Activated CD4-positive, alpha-beta memory T cell treated with anti-CD3 and anti-CD28 coated beads for 36 hours (primary cell): ENCODE results near the gene MYO15B. TPM values are rescaled to one million over a fixed set of nuclear protein-coding genes. Genes with fewer than 3 reads are reported as not detected.
"Not testable (repeated sequence)": the region's sequence is repeated elsewhere in the genome, so short reads cannot be mapped to it uniquely, and the experiment has no call there.

Source experiments
- CTCF ChIA-PET: fragments of 350-600 bp; sonication (Branson Sonifier 250); formaldehyde crosslinking; loops from one replicate; lab custom pipeline; 2021; ENCODE audit warnings: antibody characterized with exemption, inconsistent platforms; lab: Charles Lee
- POLR2A ChIA-PET: fragments of 350-600 bp; sonication (Branson Sonifier 250); formaldehyde crosslinking; loops from one replicate; lab custom pipeline; 2021; ENCODE audit warnings: antibody characterized with exemption; lab: Charles Lee
- DNase-seq: peaks from one replicate; pipeline ENCODE4 v3.0.0-alpha.2; 2020
- H3K27ac Mint-ChIP-seq: one replicate; pipeline ENCODE4 v1.8.0; 2021; ENCODE audit warnings: mixed read lengths
- H3K27me3 Mint-ChIP-seq: one replicate; pipeline ENCODE4 v1.8.0; 2021; ENCODE audit warnings: mixed read lengths
- H3K36me3 Mint-ChIP-seq: one replicate; pipeline ENCODE4 v1.8.0; 2021; ENCODE audit warnings: mixed read lengths
- H3K4me1 Mint-ChIP-seq: one replicate; pipeline ENCODE4 v1.8.0; 2021; ENCODE audit warnings: low read depth, mixed read lengths
- H3K4me3 Mint-ChIP-seq: one replicate; pipeline ENCODE4 v1.8.0; 2021; ENCODE audit warnings: mild to moderate bottlenecking, mixed read lengths
- H3K9me3 Mint-ChIP-seq: one replicate; pipeline ENCODE4 v1.8.0; 2021; ENCODE audit warnings: mixed read lengths
- intact Hi-C: fragments of 100-400 bp; cut with micrococcal nuclease; formaldehyde crosslinking; loops from one replicate; pipeline ENCODE4 v1.15.1; 2023
- total RNA-seq, 2 experiments: library from RNA; stranded (reverse); gene quantifications; one replicate each; pipeline ENCODE4 v1.2.3, GENCODE V29; 2021

Gene MYO15B
- total RNA-seq, 2 experiments from 2014 or later, result 16.8 to 20.5 TPM

- peak; percentile 98 for DNase-seq
- Mint-ChIP-seq H3K36me3 (no peaks in the 10 kb centered on the region), H3K27ac (no peak overlapping the region), H3K27me3 (no peaks in the 10 kb centered on the region), H3K9me3 (no peaks in the 10 kb centered on the region), H3K4me1 (no peaks in the 10 kb centered on the region), H3K4me3 (peak overlapping the region; percentile 69)
- intact Hi-C loops, result loop anchor here (1.0 kb wide), 2 partner anchors 72 to 163 kb away; no protein-coding TSS in a partner anchor
- ChIA-PET POLR2A (interaction anchor here (1.0 to 1.3 kb wide), 3 partner anchors 133 to 300 kb away, joined by 3 to 4 read pairs (median 3); partner anchors contain the start of genes SLC25A19 and TMEM94), CTCF (interaction anchor here (0.9 to 4.0 kb wide), 6 partner anchors 9 to 164 kb away, joined by 3 to 20 read pairs (median 3); partner anchors contain the start of gene TSEN54)
Measured at GRCh38 chr17:75589012-75589918, 1.7 kb downstream of the MYO15B start.

- intact Hi-C loops, result loop anchor here (1.0 kb wide), 2 partner anchors 73 to 164 kb away; no protein-coding TSS in a partner anchor
- no peaks in the 10 kb centered on the region for H3K36me3 Mint-ChIP-seq
- no peak for DNase-seq
- ChIA-PET POLR2A (interaction anchor here (0.7 kb wide), 1 partner anchor 40 kb away, joined by 3 read pairs; no protein-coding TSS in a partner anchor), CTCF (interaction anchor here (1.0 to 4.0 kb wide), 4 partner anchors 10 to 73 kb away, joined by 3 to 20 read pairs (median 6); partner anchors contain the start of gene TSEN54)
- H3K27me3 Mint-ChIP-seq, result no peaks in the 10 kb centered on the region
- no peaks in the 10 kb centered on the region for H3K9me3 Mint-ChIP-seq
- H3K4me1 Mint-ChIP-seq, result no peaks in the 10 kb centered on the region
- no peak overlapping the region for H3K4me3 Mint-ChIP-seq
- H3K27ac Mint-ChIP-seq, result no peak overlapping the region
Measured at GRCh38 chr17:75589919-75590303, 2.3 kb downstream of the MYO15B start.

GRCh38 chr17:75590314-75590761 lies 2.7 kb downstream of the MYO15B start:
- no peak for DNase-seq
- POLR2A ChIA-PET, result interaction anchor here (0.5 to 0.7 kb wide), 2 partner anchors 39 to 390 kb away, joined by 3 read pairs; no protein-coding TSS in a partner anchor
- no peaks in the 10 kb centered on the region for H3K4me1 Mint-ChIP-seq
- no peak overlapping the region for H3K4me3 Mint-ChIP-seq
- CTCF ChIA-PET, result interaction anchor here (0.6 to 4.0 kb wide), 5 partner anchors 9 to 74 kb away, joined by 3 to 20 read pairs (median 4); partner anchors contain the start of gene TSEN54
- no peaks in the 10 kb centered on the region for H3K27me3 Mint-ChIP-seq
- intact Hi-C loops, result no loop called here
- no peak overlapping the region for H3K27ac Mint-ChIP-seq
- no peaks in the 10 kb centered on the region for H3K9me3 Mint-ChIP-seq
- no peaks in the 10 kb centered on the region for H3K36me3 Mint-ChIP-seq

DNA sequence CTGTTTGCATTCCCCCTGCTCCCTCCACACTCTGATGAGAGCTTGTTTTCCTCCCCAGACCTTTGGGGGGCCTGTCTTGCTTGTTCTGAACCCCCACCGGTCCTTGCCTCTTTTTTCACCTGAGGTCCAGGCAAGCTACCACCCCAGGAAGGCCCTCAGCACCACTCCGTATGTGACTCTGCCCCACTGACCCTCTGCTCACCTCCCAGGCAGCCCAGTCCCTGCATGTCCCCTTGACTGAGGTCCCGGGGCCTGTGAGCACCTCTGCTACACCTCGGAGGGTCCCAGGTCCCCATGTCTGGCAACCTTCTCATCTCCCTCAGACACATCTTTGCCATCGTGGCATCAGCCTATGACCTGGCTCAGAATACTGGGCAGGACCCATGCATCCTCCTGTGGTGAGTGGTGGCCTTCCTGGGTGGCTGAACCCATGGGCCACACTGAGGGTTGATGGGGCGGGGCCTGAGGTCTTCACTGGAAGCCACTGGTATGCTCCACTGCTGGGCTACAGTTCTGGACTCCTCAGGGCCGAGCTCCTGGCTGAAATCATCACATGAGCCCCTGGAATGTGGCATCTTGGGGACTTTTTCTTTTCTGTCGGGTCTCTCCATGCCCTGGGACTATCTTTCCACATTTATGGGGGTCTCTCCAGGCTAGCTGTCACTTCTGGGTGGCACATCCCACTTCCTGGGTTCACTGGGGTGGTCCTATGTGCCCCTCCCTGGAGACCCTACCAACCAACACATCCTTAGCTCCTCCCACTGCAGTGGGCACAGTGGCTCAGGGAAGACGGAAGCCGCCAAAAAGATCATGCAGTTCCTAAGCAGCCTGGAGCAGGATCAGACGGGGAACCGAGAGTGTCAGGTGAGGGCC lies 3.5 kb downstream of the MYO15B start:
- H3K9me3 Mint-ChIP-seq, result no peaks in the 10 kb centered on the region
- ChIA-PET POLR2A (interaction anchor here (0.5 kb wide), 1 partner anchor 389 kb away, joined by 3 read pairs; no protein-coding TSS in a partner anchor), CTCF (interaction anchor here (0.6 to 4.0 kb wide), 4 partner anchors 10 to 159 kb away, joined by 3 to 20 read pairs (median 5); partner anchors contain the start of gene TSEN54)
- intact Hi-C loops, result no loop called here
- H3K27ac Mint-ChIP-seq, result no peak overlapping the region
- no peaks in the 10 kb centered on the region for H3K27me3 Mint-ChIP-seq
- H3K36me3 Mint-ChIP-seq, result no peaks in the 10 kb centered on the region
- H3K4me3 Mint-ChIP-seq, result no peak overlapping the region
- H3K4me1 Mint-ChIP-seq, result no peaks in the 10 kb centered on the region
- DNase-seq, result no peak

- Mint-ChIP-seq H3K27ac (no peak overlapping the region), H3K36me3 (no peaks in the 10 kb centered on the region), H3K9me3 (no peaks in the 10 kb centered on the region), H3K4me3 (no peak overlapping the region), H3K4me1 (no peaks in the 10 kb centered on the region), H3K27me3 (no peaks in the 10 kb centered on the region)
- POLR2A ChIA-PET, result no interaction called here
- CTCF ChIA-PET, result interaction anchor here (0.6 to 4.0 kb wide), 3 partner anchors 10 to 158 kb away, joined by 3 to 20 read pairs (median 3); no protein-coding TSS in a partner anchor
- intact Hi-C loops, result no loop called here
- no peak for DNase-seq
Measured at GRCh38 chr17:75591722-75592302, 4.2 kb downstream of the MYO15B start.

- Mint-ChIP-seq H3K27ac (no peak overlapping the region), H3K9me3 (no peaks in the 10 kb centered on the region)
Measured at GRCh38 chr17:75592348-75593020, 4.9 kb downstream of the MYO15B start.

DNA sequence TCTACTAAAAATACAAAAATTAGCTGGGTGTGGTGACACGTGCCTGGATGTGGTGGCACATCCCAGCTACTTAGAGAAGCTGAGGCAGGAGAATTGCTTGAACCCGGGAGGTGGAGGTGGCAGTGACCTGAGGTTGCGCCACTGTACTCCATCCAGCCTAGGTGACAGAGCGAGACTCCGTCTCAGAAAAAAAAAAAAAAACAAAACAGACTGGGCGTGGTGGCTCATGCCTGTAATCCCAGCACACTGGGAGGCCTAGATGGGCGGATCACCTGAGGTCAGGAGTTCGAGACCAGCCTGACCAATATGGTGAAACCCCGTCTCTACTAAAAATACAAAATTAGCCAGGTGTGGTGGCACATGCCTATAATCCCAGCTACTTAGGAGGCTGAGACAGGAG lies 5.8 kb downstream of the MYO15B start:
- intact Hi-C loops, H3K4me1 Mint-ChIP-seq, H3K9me3 Mint-ChIP-seq, H3K36me3 Mint-ChIP-seq, H3K27ac Mint-ChIP-seq, POLR2A ChIA-PET, H3K4me3 Mint-ChIP-seq, H3K27me3 Mint-ChIP-seq, DNase-seq: not testable (repeated sequence)
- CTCF ChIA-PET, result interaction anchor here (1.0 kb wide), 1 partner anchor 154 kb away, joined by 3 read pairs; no protein-coding TSS in a partner anchor

More at GRCh38 chr17:75592348-75593020, 4.9 kb downstream of the MYO15B start:
- Mint-ChIP-seq H3K4me3 (no peak overlapping the region), H3K27me3 (no peaks in the 10 kb centered on the region), H3K4me1 (no peaks in the 10 kb centered on the region), H3K36me3 (no peaks in the 10 kb centered on the region)
- CTCF ChIA-PET, result interaction anchor here (0.6 to 1.0 kb wide), 2 partner anchors 59 to 155 kb away, joined by 3 read pairs; no protein-coding TSS in a partner anchor
- intact Hi-C loops, result no loop called here
- DNase-seq, result no peak
- POLR2A ChIA-PET, result no interaction called here

- Mint-ChIP-seq H3K9me3 (no peaks in the 10 kb centered on the region), H3K36me3 (no peaks in the 10 kb centered on the region), H3K4me3 (no peak overlapping the region), H3K27ac (no peak overlapping the region), H3K4me1 (no peaks in the 10 kb centered on the region), H3K27me3 (no peaks in the 10 kb centered on the region)
- intact Hi-C loops, result no loop called here
- DNase-seq, result no peak
- POLR2A ChIA-PET, result no interaction called here
- CTCF ChIA-PET, result no interaction called here
Measured at GRCh38 chr17:75594499-75595283, 7.1 kb downstream of the MYO15B start.

GRCh38 chr17:75595284-75595919 lies 7.8 kb downstream of the MYO15B start:
- Mint-ChIP-seq H3K4me1 (no peaks in the 10 kb centered on the region), H3K9me3 (no peaks in the 10 kb centered on the region), H3K27me3 (no peaks in the 10 kb centered on the region), H3K4me3 (no peak overlapping the region), H3K36me3 (no peaks in the 10 kb centered on the region), H3K27ac (no peak overlapping the region)
- CTCF ChIA-PET, result no interaction called here
- POLR2A ChIA-PET, result no interaction called here
- intact Hi-C loops, result no loop called here
- no peak for DNase-seq

DNA sequence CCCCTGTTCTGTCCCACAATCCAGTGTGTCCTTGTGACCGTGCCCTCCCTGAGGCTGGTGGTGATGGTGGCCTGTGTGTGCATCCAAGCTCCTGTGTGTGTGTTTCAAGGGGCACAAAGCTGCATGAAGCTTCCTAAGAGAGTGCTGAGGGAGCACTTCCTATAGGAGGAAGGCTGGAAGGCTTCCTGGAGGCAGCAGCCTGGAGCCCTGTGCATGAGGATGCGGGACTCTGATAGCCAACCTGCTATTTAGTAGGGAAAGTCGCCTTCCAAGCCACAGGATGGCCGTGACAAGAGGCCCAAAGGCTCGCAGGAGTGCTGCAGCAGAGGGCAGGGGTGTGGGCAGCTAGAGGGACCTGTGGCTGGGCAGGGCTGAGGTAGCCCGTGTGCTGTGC lies 8.3 kb downstream of the MYO15B start:
- no peaks in the 10 kb centered on the region for H3K27me3 Mint-ChIP-seq
- DNase-seq, result no peak
- H3K36me3 Mint-ChIP-seq, result no peaks in the 10 kb centered on the region
- ChIA-PET POLR2A (no interaction called here), CTCF (interaction anchor here (1.8 kb wide), 1 partner anchor 37 kb away, joined by 8 read pairs; the partner anchor contains the start of gene SMIM5)
- no peaks in the 10 kb centered on the region for H3K4me1 Mint-ChIP-seq
- H3K27ac Mint-ChIP-seq, result no peak overlapping the region
- H3K9me3 Mint-ChIP-seq, result no peaks in the 10 kb centered on the region
- no peak overlapping the region for H3K4me3 Mint-ChIP-seq
- intact Hi-C loops, result no loop called here
